Neural progenitor cell (in vitro differentiated cells): ENCODE results near the gene ERO1B.

Source experiments
- EZH2 ChIP-seq: fragments of 200-600 bp; sonication (generic); IDR thresholded peaks from 2 replicates; pipeline ENCODE4 v1.6.1; 2017; ENCODE audit warnings: antibody characterized with exemption, mild to moderate bottlenecking, moderate library complexity
- EZH2phosphoT487 ChIP-seq: fragments of 200-600 bp; sonication (generic); IDR thresholded peaks from 2 replicates; pipeline ENCODE4 v1.6.1; 2017; ENCODE audit warnings: antibody characterized with exemption
- TF ChIP-seq, protein P1 (sequence below): fragments of 200-600 bp; sonication (generic); IDR thresholded peaks from 2 replicates; pipeline ENCODE4 v1.5.1; 2017; ENCODE audit warnings: antibody characterized with exemption, mild to moderate bottlenecking

DNA sequence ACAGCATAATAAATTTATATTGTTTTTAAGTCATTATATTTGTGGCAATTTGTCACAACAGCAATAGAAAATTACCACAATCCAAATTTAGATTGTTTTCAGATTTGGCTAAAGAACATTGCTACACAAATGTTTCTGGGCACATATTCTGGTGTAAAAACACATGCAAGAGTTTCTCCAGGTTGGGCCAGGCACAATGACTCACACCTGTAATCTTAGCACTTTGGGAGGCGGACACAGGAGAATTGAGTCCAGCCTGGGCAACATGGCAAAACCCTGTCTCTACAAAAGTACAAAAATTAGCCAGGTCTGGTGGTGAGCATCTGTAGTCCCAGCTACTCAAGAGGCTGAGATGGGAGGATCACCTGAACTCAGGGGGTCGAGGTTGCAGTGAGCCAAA is 8.4 kb downstream of the ERO1B start:
- TF ChIP-seq, protein P1, sequence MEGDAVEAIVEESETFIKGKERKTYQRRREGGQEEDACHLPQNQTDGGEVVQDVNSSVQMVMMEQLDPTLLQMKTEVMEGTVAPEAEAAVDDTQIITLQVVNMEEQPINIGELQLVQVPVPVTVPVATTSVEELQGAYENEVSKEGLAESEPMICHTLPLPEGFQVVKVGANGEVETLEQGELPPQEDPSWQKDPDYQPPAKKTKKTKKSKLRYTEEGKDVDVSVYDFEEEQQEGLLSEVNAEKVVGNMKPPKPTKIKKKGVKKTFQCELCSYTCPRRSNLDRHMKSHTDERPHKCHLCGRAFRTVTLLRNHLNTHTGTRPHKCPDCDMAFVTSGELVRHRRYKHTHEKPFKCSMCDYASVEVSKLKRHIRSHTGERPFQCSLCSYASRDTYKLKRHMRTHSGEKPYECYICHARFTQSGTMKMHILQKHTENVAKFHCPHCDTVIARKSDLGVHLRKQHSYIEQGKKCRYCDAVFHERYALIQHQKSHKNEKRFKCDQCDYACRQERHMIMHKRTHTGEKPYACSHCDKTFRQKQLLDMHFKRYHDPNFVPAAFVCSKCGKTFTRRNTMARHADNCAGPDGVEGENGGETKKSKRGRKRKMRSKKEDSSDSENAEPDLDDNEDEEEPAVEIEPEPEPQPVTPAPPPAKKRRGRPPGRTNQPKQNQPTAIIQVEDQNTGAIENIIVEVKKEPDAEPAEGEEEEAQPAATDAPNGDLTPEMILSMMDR, result no peak
- TF ChIP-seq EZH2, result no peak
- no peak for TF ChIP-seq EZH2phosphoT487
